Right ventricle myocardium superior (tissue), 1 donor: Measurements from ENCODE around the gene PPP1R36. TPM values are rescaled to one million over a fixed set of nuclear protein-coding genes. Genes with fewer than 3 reads are reported as not detected.

Experiments
- ATAC-seq: fragments of 200-7000 bp; cut with Tn5 transposase; one replicate; pipeline ENCODE4 v1.9.1; 2020; ENCODE audit warnings: mild to moderate bottlenecking; ENCODE audit not compliant: poor library complexity
- DNase-seq: peaks from one replicate; pipeline ENCODE4 v3.0.0-alpha.2; 2020
- intact Hi-C: fragments of 100-400 bp; cut with DNase I; formaldehyde crosslinking; loops from one replicate; pipeline ENCODE4 v1.11.2; 2022
- total RNA-seq: library from RNA; stranded (reverse); fragmentation: NEBNext Ultra II Directional; extraction: Animal tissue kit (Norgen Biotek cat#: 25700); gene quantifications from one replicate; pipeline ENCODE4 v1.2.1, GENCODE V29; 2021
- donor health status: DM: no; HTN: yes; CAD: no; lungs with severe emphysema.

PPP1R36 gene
- total RNA-seq, 1 donor from 2014 or later: 0.19 TPM

- intact Hi-C loops: loop anchor here (2.0 to 10.0 kb wide), 3 partner anchors 89 to 287 kb away; no protein-coding TSS in a partner anchor
- ATAC-seq (no peak), DNase-seq (no peak)
These were observed 82.3 kb downstream of the PPP1R36 start for GRCh38 chr14:64632056-64632455.

- intact Hi-C loops: loop anchor here (10.0 kb wide), 2 partner anchors 210 to 290 kb away; no protein-coding TSS in a partner anchor
- no peak for DNase-seq
- no peak for ATAC-seq
These were observed 84.8 kb downstream of the PPP1R36 start for GRCh38 chr14:64634558-64634957.

DNA sequence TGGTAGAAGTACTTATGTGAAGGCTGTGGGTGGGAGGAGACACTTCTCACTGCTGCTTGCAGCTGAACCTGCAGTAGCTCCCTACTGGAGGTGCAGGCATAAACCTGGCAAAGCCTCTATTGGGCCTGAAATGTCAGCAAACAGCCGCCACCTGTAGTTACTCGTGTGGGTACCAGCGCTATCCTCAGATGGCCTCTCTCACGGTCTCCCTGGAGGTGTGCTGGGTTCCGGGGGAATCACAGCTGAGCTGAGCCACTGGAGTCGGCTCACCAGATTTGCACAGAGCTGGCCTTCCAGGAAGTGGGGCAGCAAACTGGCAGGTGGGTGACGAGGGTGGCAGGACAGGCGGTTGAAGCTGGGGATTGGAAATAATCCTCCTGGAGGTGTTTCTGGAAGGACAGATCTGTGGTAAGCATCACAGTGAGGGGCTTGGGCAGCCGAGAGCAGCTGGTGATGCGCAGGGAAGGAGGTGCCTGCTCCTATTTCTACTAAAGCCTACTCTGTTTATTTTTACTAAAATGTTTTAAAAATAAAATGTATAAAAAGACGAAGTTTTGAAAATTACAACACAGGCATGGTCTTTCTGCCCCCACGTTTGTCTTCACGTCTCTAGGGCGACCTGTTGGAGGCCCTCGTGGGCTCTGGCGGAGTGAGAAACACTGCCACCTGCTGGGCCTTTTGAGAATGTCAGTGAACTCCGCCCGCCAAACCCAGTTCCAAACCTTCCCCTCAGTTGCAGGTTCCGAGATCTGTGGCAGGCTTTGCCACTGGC lies 86.6 kb downstream of the PPP1R36 start:
- intact Hi-C loops: loop anchor here (10.0 kb wide), 2 partner anchors 212 to 292 kb away; no protein-coding TSS in a partner anchor
- DNase-seq: peak; percentile 77
- peak; percentile 94 for ATAC-seq

- intact Hi-C loops: loop anchor here (10.0 kb wide), 2 partner anchors 212 to 292 kb away; no protein-coding TSS in a partner anchor
- no peak for DNase-seq
- ATAC-seq: no peak
These were observed 87.2 kb downstream of the PPP1R36 start for GRCh38 chr14:64636980-64637429.

DNA sequence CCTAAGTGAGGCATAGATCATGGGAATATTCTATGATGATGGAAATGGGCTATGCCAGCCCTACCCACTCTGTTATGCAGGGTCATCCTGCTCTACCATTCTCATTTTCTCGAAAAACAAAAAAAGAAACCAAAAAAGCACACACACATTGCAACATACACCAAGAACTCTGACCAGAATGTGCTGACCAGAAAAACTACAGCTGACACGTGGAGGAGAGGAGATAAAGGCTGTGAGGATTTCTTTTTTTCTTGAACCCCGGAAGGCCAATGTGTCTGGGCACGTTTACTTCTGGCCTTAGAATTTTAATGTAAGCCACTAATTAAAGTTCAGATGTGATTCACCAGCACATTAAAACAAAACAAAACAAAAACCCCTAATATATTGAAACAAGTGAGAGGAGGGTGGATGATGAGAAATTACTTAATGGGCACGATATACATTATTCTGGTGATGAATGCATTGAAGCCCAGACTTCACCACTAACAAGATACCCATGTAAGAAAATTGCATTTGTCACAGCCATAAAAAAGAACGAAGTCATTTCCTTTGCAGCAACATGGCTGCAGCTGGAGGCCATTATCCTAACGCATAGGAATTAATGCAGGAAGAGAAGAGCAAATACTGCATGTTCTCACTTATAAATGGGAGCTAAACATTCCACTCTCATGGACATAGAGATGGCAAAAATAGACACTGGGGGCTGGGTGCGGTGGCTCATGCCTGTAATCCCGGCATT lies 88.1 kb downstream of the PPP1R36 start:
- DNase-seq (no peak), ATAC-seq (no peak)
- intact Hi-C loops: loop anchor here (10.0 kb wide), 2 partner anchors 213 to 293 kb away; no protein-coding TSS in a partner anchor

- ATAC-seq (no peak), DNase-seq (no peak)
- intact Hi-C loops: loop anchor here (10.0 kb wide), 2 partner anchors 214 to 294 kb away; no protein-coding TSS in a partner anchor
These were observed 88.9 kb downstream of the PPP1R36 start for GRCh38 chr14:64638625-64639024.

Other genes starting within 250 kb of the PPP1R36 start
- 63.8 TPM for gene MTHFD1, start 161.6 kb upstream of the PPP1R36 start, total RNA-seq
- 0.16 TPM for gene AKAP5, start 84.5 kb upstream of the PPP1R36 start, total RNA-seq
- 15.2 TPM for gene ZBTB25, start 46.1 kb upstream of the PPP1R36 start, total RNA-seq
- 21.5 TPM for gene ZBTB1, start 45.2 kb upstream of the PPP1R36 start, total RNA-seq
- 14.1 TPM for gene HSPA2, start 9.2 kb upstream of the PPP1R36 start, total RNA-seq
- 16.6 TPM for gene PLEKHG3, start 154.5 kb downstream of the PPP1R36 start, total RNA-seq